H1 (cell line): ENCODE data around the gene PRDM15. TPM values are rescaled to one million over a fixed set of nuclear protein-coding genes. Genes with fewer than 3 reads are reported as not detected.
A peak's percentile ranks its signal among the peaks of the same experiment; 100 is the strongest.

Experiments
- CTCF ChIA-PET: fragments of 300-600 bp; sonication (Branson Sonifier 250); formaldehyde crosslinking; loops from one replicate; lab custom pipeline; 2021; ENCODE audit not compliant: partially characterized antibody; lab: Charles Lee
- POLR2A ChIA-PET: fragments of 300-600 bp; sonication (Branson Sonifier 250); formaldehyde crosslinking; loops from one replicate; lab custom pipeline; 2021; ENCODE audit warnings: inconsistent platforms; ENCODE audit not compliant: partially characterized antibody; lab: Charles Lee
- DNase-seq, 2 experiments: peaks; one replicate each; pipeline versions ENCODE4 v3.0.0 to v3.0.0-alpha.2; 2010 to 2022; ENCODE audit warnings: low spot score in 2 of 2, low read depth in 1 of 2, mixed read lengths in 1 of 2
- FAIRE-seq: peaks from 2 replicates; lab custom pipeline; 2011; peaks lifted over from hg19 to GRCh38; lab: Jason Lieb, UNC
- H2AFZ ChIP-seq: 2 replicates; pipeline ENCODE4 v1.8.1; 2012; ENCODE audit warnings: low read length, inconsistent platforms
- H2AK5ac ChIP-seq: 2 replicates; pipeline ENCODE4 v1.6.1; 2013; ENCODE audit warnings: low read depth, low read length
- H2BK120ac ChIP-seq: replicated peaks from 2 replicates; pipeline ENCODE3; 2013; ENCODE audit warnings: low read depth, low read length, inconsistent platforms
- H2BK12ac ChIP-seq: 2 replicates; pipeline ENCODE4 v1.6.1; 2013; ENCODE audit warnings: low read depth, low read length
- H2BK15ac ChIP-seq: 2 replicates; pipeline ENCODE4 v1.6.1; 2013; ENCODE audit warnings: low read length
- H2BK20ac ChIP-seq: 2 replicates; pipeline ENCODE4 v1.6.1; 2013; ENCODE audit warnings: low read length
- H2BK5ac ChIP-seq: 2 replicates; pipeline ENCODE4 v1.6.1; 2013; ENCODE audit warnings: low read depth, low read length
- H3K14ac ChIP-seq: 2 replicates; pipeline ENCODE4 v1.6.1; 2013; ENCODE audit warnings: inconsistent platforms; ENCODE audit not compliant: insufficient read length
- H3K18ac ChIP-seq: 2 replicates; pipeline ENCODE4 v1.6.1; 2013; ENCODE audit warnings: low read length; ENCODE audit errors: extremely low read depth
- H3K23ac ChIP-seq: 2 replicates; pipeline ENCODE4 v1.6.1; 2013; ENCODE audit warnings: inconsistent platforms; ENCODE audit not compliant: insufficient read length
- H3K23me2 ChIP-seq: 2 replicates; pipeline ENCODE4 v1.6.1; 2013; ENCODE audit warnings: low read depth, low read length
- H3K27ac ChIP-seq: 2 replicates; pipeline ENCODE4 v1.6.1; 2011; ENCODE audit warnings: low read depth, low read length, inconsistent platforms
- H3K27me3 ChIP-seq, 4 experiments: replicated peaks in 1 of 4; 1 replicate in 1 of 4; 2 replicates in 3 of 4; pipeline versions ENCODE4 v1.6.1 to v1.8.1; 2011 to 2013; ENCODE audit warnings: low read length in 3 of 4, mild to moderate bottlenecking in 3 of 4, inconsistent platforms in 2 of 4, mixed read lengths in 2 of 4, moderate library complexity in 1 of 4; ENCODE audit not compliant: control insufficient read depth in 3 of 4, insufficient read depth in 3 of 4; ENCODE audit errors: extremely low read depth in 1 of 4
- H3K36me3 ChIP-seq, 4 experiments: 2 replicates each; pipeline versions ENCODE4 v1.6.1 to v1.8.1; 2011 to 2013; ENCODE audit warnings: mild to moderate bottlenecking in 4 of 4, low read length in 3 of 4, moderate library complexity in 2 of 4, control low read depth in 1 of 4, inconsistent platforms in 1 of 4; ENCODE audit not compliant: insufficient read depth in 4 of 4, control insufficient read depth in 2 of 4
- H3K4ac ChIP-seq: replicated peaks from 2 replicates; pipeline ENCODE3; 2013; ENCODE audit warnings: low read length, low read depth, mixed read lengths, inconsistent platforms; ENCODE audit not compliant: insufficient read length
- H3K4me1 ChIP-seq, 4 experiments: replicated peaks in 1 of 4; 1 replicate in 1 of 4; 2 replicates in 3 of 4; pipeline versions ENCODE4 v1.6.1 to v1.8.1; 2011 to 2013; ENCODE audit warnings: low read length in 3 of 4, inconsistent platforms in 2 of 4, mixed read lengths in 1 of 4; ENCODE audit not compliant: insufficient read depth in 4 of 4, control insufficient read depth in 3 of 4
- H3K4me2 ChIP-seq, 2 experiments: 2 replicates each; pipeline versions ENCODE4 v1.6.1 to v1.8.1; 2011 to 2013; ENCODE audit warnings: low read depth in 2 of 2, low read length in 2 of 2, control low read depth in 1 of 2, inconsistent platforms in 1 of 2, mild to moderate bottlenecking in 1 of 2; ENCODE audit not compliant: insufficient read depth in 1 of 2
- H3K4me3 ChIP-seq, 4 experiments: fragments of 200-600, 300-600 bp in 1 of 4; sonication (generic), shearing (Covaris generic), sonication (Bioruptor Twin) in 1 of 4; 2 replicates each; pipeline versions ENCODE4 v1.5.1 to v1.8.1; 2011 to 2016; ENCODE audit warnings: low read length in 4 of 4, low read depth in 3 of 4, control low read depth in 2 of 4, inconsistent platforms in 2 of 4, mild to moderate bottlenecking in 2 of 4, mixed read lengths in 1 of 4, moderate library complexity in 1 of 4; ENCODE audit not compliant: insufficient read depth in 2 of 4; ENCODE audit errors: extremely low read depth in 1 of 4
- H3K56ac ChIP-seq: replicated peaks from 2 replicates; pipeline ENCODE3; 2013; ENCODE audit warnings: low read depth, mild to moderate bottlenecking, mixed read lengths, low read length, inconsistent platforms; ENCODE audit not compliant: insufficient read length
- H3K79me1 ChIP-seq: 2 replicates; pipeline ENCODE4 v1.6.1; 2013; ENCODE audit warnings: low read depth, low read length, control low read depth
- H3K79me2 ChIP-seq, 2 experiments: 2 replicates each; pipeline versions ENCODE4 v1.6.1 to v1.8.1; 2012 to 2013; ENCODE audit warnings: low read length in 2 of 2, mild to moderate bottlenecking in 2 of 2, inconsistent platforms in 1 of 2; ENCODE audit not compliant: insufficient read depth in 2 of 2, control insufficient read depth in 1 of 2
- H3K9ac ChIP-seq, 4 experiments: replicated peaks in 1 of 4; 1 replicate in 1 of 4; 2 replicates in 3 of 4; pipeline versions ENCODE4 v1.6.1 to v1.8.1; 2011 to 2013; ENCODE audit warnings: low read depth in 3 of 4, low read length in 3 of 4, control low read depth in 2 of 4, mild to moderate bottlenecking in 2 of 4, moderate library complexity in 2 of 4, inconsistent platforms in 1 of 4; ENCODE audit errors: extremely low read depth in 1 of 4
- H3K9me3 ChIP-seq, 2 experiments: 2 replicates each; pipeline versions ENCODE4 v1.6.1 to v1.8.1; 2012 to 2013; ENCODE audit warnings: mild to moderate bottlenecking in 2 of 2, moderate library complexity in 2 of 2, control low read depth in 1 of 2, inconsistent platforms in 1 of 2, low read depth in 1 of 2, low read length in 1 of 2, mixed read lengths in 1 of 2; ENCODE audit not compliant: insufficient read depth in 2 of 2
- H4K20me1 ChIP-seq, 2 experiments: replicated peaks in 1 of 2; 2 replicates each; pipeline versions ENCODE3 to v1.8.1; 2011 to 2013; ENCODE audit warnings: inconsistent platforms in 2 of 2, low read length in 2 of 2, mild to moderate bottlenecking in 1 of 2; ENCODE audit not compliant: insufficient read depth in 2 of 2, control insufficient read depth in 1 of 2
- H4K5ac ChIP-seq: 2 replicates; pipeline ENCODE4 v1.6.1; 2013; ENCODE audit warnings: low read length, low read depth, mixed read lengths, inconsistent platforms; ENCODE audit not compliant: insufficient read length
- H4K8ac ChIP-seq: 2 replicates; pipeline ENCODE4 v1.8.0; 2013; ENCODE audit warnings: mild to moderate bottlenecking, moderate library complexity, low read length, inconsistent platforms; ENCODE audit not compliant: insufficient read depth; ENCODE audit errors: extremely low read depth
- H4K91ac ChIP-seq: replicated peaks from 2 replicates; pipeline ENCODE3; 2013; ENCODE audit warnings: low read length, mixed read lengths, inconsistent platforms; ENCODE audit not compliant: insufficient read length
- GTF2F1 ChIP-seq: IDR thresholded peaks from 2 replicates; pipeline ENCODE4 v1.6.1; 2012; ENCODE audit warnings: low read depth, low read length, improper control_type of control experiment, borderline replicate concordance
- HDAC2 ChIP-seq, 2 experiments: fragments of 300-600 bp in 1 of 2; sonication (generic) in 1 of 2; IDR thresholded peaks; 2 replicates each; pipeline ENCODE4 v1.6.1; 2011 to 2012; ENCODE audit warnings: low read depth in 2 of 2, low read length in 2 of 2, mild to moderate bottlenecking in 2 of 2, moderate library complexity in 2 of 2, borderline replicate concordance in 1 of 2, inconsistent platforms in 1 of 2
- MAFK ChIP-seq: IDR thresholded peaks from 2 replicates; pipeline ENCODE4 v1.6.1; 2012; ENCODE audit warnings: low read depth, mild to moderate bottlenecking, improper control_type of control experiment, low read length
- SIX5 ChIP-seq: IDR thresholded peaks from 2 replicates; pipeline ENCODE4 v1.6.1; 2011; ENCODE audit warnings: mild to moderate bottlenecking, low read depth, low read length
- TBP ChIP-seq: IDR thresholded peaks from 2 replicates; pipeline ENCODE4 v1.6.1; 2011; ENCODE audit warnings: low read depth, low read length, improper control_type of control experiment
- WGBS, 2 experiments: shearing (Covaris generic) in 1 of 2; methylation state at CpG; one replicate each; pipeline versions ENCODE4 v1.1.6 to v1.1.7; 2013 to 2015; ENCODE audit warnings: low lambda C conversion rate in 2 of 2, mixed read lengths in 2 of 2, inconsistent platforms in 1 of 2, low coverage in 1 of 2, missing lambda C conversion rate in 1 of 2; ENCODE audit not compliant: insufficient replicate concordance in 2 of 2, insufficient coverage in 1 of 2, insufficient read length in 1 of 2; ENCODE audit errors: extremely low coverage in 1 of 2, missing lambda C conversion rate in 1 of 2; 5-methylcytosine and 5-hydroxymethylcytosine counted together
- polyA plus RNA-seq, 7 experiments: library from polyadenylated mRNA; depleted of rRNA in 3 of 7; stranded (reverse) in 5 of 7; unstranded in 2 of 7; fragments of >200 nt in 5 of 7; fragments of 200-250 nt in 2 of 7; gene quantifications; 1 replicate in 5 of 7; 2 replicates in 1 of 7; 4 replicates in 1 of 7; pipeline versions ENCODE4 v1.2.1 to v1.2.3, GENCODE V29; 2011 to 2013; ENCODE audit warnings: missing spikeins in 2 of 7, mixed read lengths in 2 of 7
- total RNA-seq: library from RNA; stranded (reverse); fragmentation: NEBNext Ultra II Directional; extraction: Animal tissue kit (Norgen Biotek cat#: 25700); gene quantifications from 2 replicates; pipeline ENCODE4 v1.2.1, GENCODE V29; 2021

Gene PRDM15
- total and polyA plus RNA-seq, 2 of the 8 experiments (the other 6 are each of a cell fraction or from before 2014, with no cell fraction given): 9.7 to 10.5 TPM

- Histone ChIP-seq H3K9me3 (no peaks in the 10 kb centered on the region), H2AK5ac (no peak overlapping the region), H2BK15ac (0 out of 2 replicates have a peak overlapping the region, but pooled peaks have one; percentile 61), H4K91ac (no peak overlapping the region), H4K20me1 (peaks cover 4 to 12% of the 10 kb centered on the region in 2 experiments), H3K23ac (no peak overlapping the region), H3K18ac (0 out of 2 replicates have a peak overlapping the region, but pooled peaks have one; percentile 42), H2BK12ac (peak overlapping the region; percentile 69; the same call in 1 of the 2 replicates), H3K9ac (no peak overlapping the region), H3K36me3 (peaks cover 0 to 3% (median 0%) of the 10 kb centered on the region in 4 experiments; a peak in 2 of 8 replicates), H3K23me2 (peaks cover 17% of the 10 kb centered on the region), H2BK120ac (no peak overlapping the region), H3K27ac (no peak overlapping the region), H3K4me3 (peak overlapping the region in 1 of 4 experiments; percentile 63; a peak in 1 of 8 replicates), H2BK5ac (peak overlapping the region; percentile 21; the same call in 1 of the 2 replicates), H2AFZ (no peak overlapping the region), H3K27me3 (peaks cover 13 to 43% (median 35%) of the 10 kb centered on the region in 4 experiments), H3K56ac (no peak overlapping the region), H3K14ac (no peak overlapping the region), H4K8ac (no peak overlapping the region), H2BK20ac (no peak overlapping the region), H3K4me1 (peaks cover 26 to 50% (median 34%) of the 10 kb centered on the region in 4 experiments), H3K4ac (no peak overlapping the region), H3K4me2 (peak overlapping the region; percentile 87 to 99; a peak in 2 of 4 replicates), H4K5ac (no peak overlapping the region), H3K79me1 (peaks cover 3% of the 10 kb centered on the region; the same call in 1 of the 2 replicates), H3K79me2 (peaks cover 0 to 37% of the 10 kb centered on the region in 2 experiments; a peak in 3 of 4 replicates)
- ChIA-PET CTCF (interaction anchor here (1.7 to 9.1 kb wide), 5 partner anchors 7 to 148 kb away, joined by 3 to 71 read pairs (median 37); no protein-coding TSS in a partner anchor), POLR2A (interaction anchor here (1.4 to 3.7 kb wide), 2 partner anchors 12 to 40 kb away, joined by 3 to 18 read pairs; no protein-coding TSS in a partner anchor)
- 66% methylated on average over 9 of the region's 9 CpGs; no CpG with 5 or more reads in 1 of the 2 experiments for WGBS, 2 experiments
- FAIRE-seq (no peak), DNase-seq (no peak)
- TF ChIP-seq MAFK (no peak), HDAC2 (IDR thresholded peaks at IDR 0.05; ENCODE audit: borderline replicate concordance in 1 of 2, low read depth in 2 of 2, low read length in 2 of 2) (no peak), SIX5 (no peak), GTF2F1 (no peak), TBP (no peak)
Observed at GRCh38 chr21:41760411-41760810, 118.7 kb downstream of the PRDM15 start.
